Measurements from ENCODE around the gene BLOC1S3. TPM values are rescaled to one million over a fixed set of nuclear protein-coding genes. Genes with fewer than 3 reads are reported as not detected.

BLOC1S3 gene
- total RNA-seq, 1 donor from 2014 or later: 8.0 TPM

- no peak for DNase-seq (ENCODE audit: low spot score in 2 of 2, unreplicated experiment in 2 of 2)
- no peak for TF ChIP-seq CTCF (IDR thresholded peaks at IDR 0.05; ENCODE audit: unreplicated experiment)
- Mint-ChIP-seq H3K4me1 (peaks cover 29% of the 10 kb centered on the region), H3K27ac (no peak overlapping the region), H3K36me3 (no peaks in the 10 kb centered on the region), H3K27me3 (ENCODE audit: low read depth) (peaks cover 34% of the 10 kb centered on the region), H3K9me3 (no peaks in the 10 kb centered on the region), H3K4me3 (no peak overlapping the region)
Observed at GRCh38 chr19:45158503-45159209, 19.9 kb upstream of the BLOC1S3 start.

- H3K27me3 Mint-ChIP-seq (ENCODE audit: low read depth): peaks cover 26% of the 10 kb centered on the region
Observed at GRCh38 chr19:45159210-45159970, 19.2 kb upstream of the BLOC1S3 start.

GRCh38 chr19:45159971-45160324 is 18.6 kb upstream of the BLOC1S3 start:
- TF ChIP-seq CTCF (IDR thresholded peaks at IDR 0.05; ENCODE audit: unreplicated experiment): no peak
- Mint-ChIP-seq H3K9me3 (no peaks in the 10 kb centered on the region), H3K36me3 (no peaks in the 10 kb centered on the region), H3K27ac (no peak overlapping the region), H3K27me3 (ENCODE audit: low read depth) (peaks cover 23% of the 10 kb centered on the region), H3K4me1 (peaks cover 25% of the 10 kb centered on the region), H3K4me3 (no peak overlapping the region)
- DNase-seq (ENCODE audit: low spot score in 2 of 2, unreplicated experiment in 2 of 2): no peak

More at GRCh38 chr19:45159210-45159970, 19.2 kb upstream of the BLOC1S3 start:
- no peak overlapping the region for H3K27ac Mint-ChIP-seq
- TF ChIP-seq CTCF (IDR thresholded peaks at IDR 0.05; ENCODE audit: unreplicated experiment): no peak
- no peaks in the 10 kb centered on the region for H3K36me3 Mint-ChIP-seq
- H3K4me3 Mint-ChIP-seq: no peak overlapping the region
- H3K9me3 Mint-ChIP-seq: no peaks in the 10 kb centered on the region
- no peak for DNase-seq (ENCODE audit: low spot score in 2 of 2, unreplicated experiment in 2 of 2)
- peaks cover 26% of the 10 kb centered on the region for H3K4me1 Mint-ChIP-seq

GRCh38 chr19:45160870-45161737 is 17.5 kb upstream of the BLOC1S3 start, which contains the start of gene NKPD1:
Gene NKPD1, minus strand, starts transcription at chr19:45160982. Its CDS starts 832 bp downstream, at chr19:45160150.
- Mint-ChIP-seq H3K27me3 (ENCODE audit: low read depth) (peaks cover 18% of the 10 kb centered on the region), H3K36me3 (no peaks in the 10 kb centered on the region), H3K4me1 (peaks cover 25% of the 10 kb centered on the region), H3K4me3 (no peak within 1 kb of the TSS), H3K27ac (no peak within 1 kb of the TSS), H3K9me3 (no peaks in the 10 kb centered on the region)
- DNase-seq (ENCODE audit: low spot score in 2 of 2, unreplicated experiment in 2 of 2): peak in 1 of 2 experiments; percentile 68
- no peak for TF ChIP-seq CTCF (IDR thresholded peaks at IDR 0.05; ENCODE audit: unreplicated experiment)

DNA sequence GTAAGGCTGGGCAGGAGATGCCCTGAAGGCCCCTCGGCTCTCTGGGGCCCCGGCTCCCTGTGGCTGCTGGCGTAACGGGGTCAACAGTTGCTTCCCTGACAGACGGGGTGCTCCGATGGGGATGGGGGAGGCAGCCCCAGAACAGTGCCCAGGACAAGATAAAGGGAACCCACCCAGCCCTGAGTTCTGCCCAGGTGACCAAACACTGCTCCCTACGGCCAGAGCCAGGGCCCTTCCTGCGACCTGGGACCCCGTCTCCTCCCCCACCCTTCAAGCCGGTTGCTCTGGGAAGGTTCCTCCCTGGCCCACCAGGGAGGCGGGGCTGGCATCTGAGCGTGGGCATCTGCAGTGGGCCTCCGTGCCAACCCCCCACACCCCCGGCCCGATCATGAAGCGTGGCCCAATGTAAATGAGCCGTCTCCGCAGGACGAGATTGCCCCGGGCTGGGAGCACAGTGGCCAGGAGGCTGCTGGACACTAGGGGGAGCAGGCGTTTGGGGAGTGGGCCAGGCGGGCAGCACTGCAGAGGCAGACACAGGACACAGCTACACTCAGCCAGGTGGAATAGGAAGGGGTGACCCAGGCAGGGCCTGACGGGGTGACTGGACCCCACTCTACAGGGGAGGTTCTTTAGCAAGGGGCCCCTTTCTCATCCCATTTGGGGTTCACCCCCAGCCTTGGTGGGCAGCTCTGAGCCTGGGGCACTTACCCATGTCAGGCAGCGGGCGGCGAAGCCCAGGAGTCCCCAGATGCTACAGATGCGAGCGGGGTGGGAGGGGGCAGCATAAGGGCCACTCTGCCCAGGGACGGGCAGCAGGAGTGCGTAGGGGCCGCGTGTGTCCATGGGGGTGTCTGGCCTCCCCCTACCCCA is 16.6 kb upstream of the BLOC1S3 start:
- DNase-seq (ENCODE audit: low spot score in 2 of 2, unreplicated experiment in 2 of 2): peak in 1 of 2 experiments; percentile 68
- no peak overlapping the region for H3K4me3 Mint-ChIP-seq
- peaks cover 13% of the 10 kb centered on the region for H3K27me3 Mint-ChIP-seq (ENCODE audit: low read depth)
- H3K4me1 Mint-ChIP-seq: peaks cover 25% of the 10 kb centered on the region
- H3K9me3 Mint-ChIP-seq: no peaks in the 10 kb centered on the region
- H3K27ac Mint-ChIP-seq: no peak overlapping the region
- peak; percentile 47 for TF ChIP-seq CTCF (IDR thresholded peaks at IDR 0.05; ENCODE audit: unreplicated experiment)
- H3K36me3 Mint-ChIP-seq: no peaks in the 10 kb centered on the region

Data from mesothelial cell of epicardium (in vitro differentiated cells).